GM19468 (cell line): ENCODE measurements around the gene CERS6.

Experiments used
- ATAC-seq: cut with Tn5 transposase; IDR thresholded peaks from one replicate; pipeline ENCODE4 v1.9.1; 2021; ENCODE audit warnings: mild to moderate bottlenecking, moderate library complexity, moderate number of reproducible peaks; ENCODE audit not compliant: unreplicated experiment; ENCODE audit errors: extremely low read depth

CERS6 gene

DNA sequence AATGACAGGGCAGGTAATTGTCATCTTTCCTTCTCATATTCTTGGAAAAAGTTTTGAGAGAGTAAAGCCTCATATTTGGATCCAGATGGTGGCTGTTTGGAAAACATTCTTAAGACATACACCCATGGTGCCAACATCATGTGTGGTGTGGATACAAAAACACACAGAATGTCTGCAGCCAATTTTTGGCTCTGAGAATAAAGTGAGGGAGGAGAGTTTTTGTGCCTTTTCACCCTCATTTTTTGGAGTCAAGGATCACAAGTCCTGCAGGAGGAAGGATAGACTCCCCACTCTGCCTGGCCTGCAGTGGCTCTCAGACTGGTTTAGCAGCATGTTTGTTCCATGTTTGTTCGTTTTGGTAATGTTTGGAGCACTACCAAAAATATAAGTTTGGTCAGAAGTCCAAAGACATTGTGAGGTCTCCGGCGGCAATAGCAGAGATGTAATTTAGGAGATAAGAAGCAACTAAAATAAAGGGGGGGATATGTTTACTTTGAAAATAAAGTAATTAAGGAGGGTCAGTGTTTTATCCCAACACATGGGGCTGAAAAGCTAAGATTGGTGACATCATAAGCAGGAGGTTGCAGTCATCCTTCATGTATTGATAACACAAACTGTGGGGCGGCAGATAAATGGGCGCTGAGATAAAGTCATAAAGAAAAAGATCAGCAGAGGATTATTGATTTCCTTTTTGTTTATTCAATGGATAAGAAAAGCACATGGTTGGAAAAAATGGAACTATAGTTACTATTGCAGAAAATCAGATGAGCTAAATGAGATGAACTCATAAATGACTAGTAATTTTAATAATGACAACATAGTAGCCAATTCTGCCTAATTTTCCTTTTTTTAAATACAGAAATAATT lies 347.0 kb downstream of the CERS6 start:
- no peak for ATAC-seq

GRCh38 chr2:168804214-168804613 lies 348.1 kb downstream of the CERS6 start:
- ATAC-seq = no peak

DNA sequence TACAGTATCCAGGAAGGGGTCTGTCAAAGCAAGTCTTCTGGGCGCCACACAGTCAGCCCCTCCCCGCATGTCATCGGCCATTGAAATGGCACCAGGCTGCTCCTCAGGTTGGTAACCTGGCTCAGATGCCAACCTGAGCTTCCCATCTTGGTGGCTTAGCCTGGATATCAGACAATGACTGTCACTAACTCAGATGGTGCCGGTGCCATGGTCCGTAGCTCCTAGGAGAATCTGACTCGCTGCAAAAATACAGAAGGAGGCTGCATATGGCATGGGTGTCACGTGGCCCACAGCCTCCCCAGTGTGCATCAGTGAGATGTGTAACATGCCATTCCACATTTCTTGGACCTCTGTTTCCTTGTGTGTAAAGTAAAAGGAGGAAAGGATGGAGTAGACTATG lies 349.5 kb downstream of the CERS6 start:
- ATAC-seq = no peak

- no peak for ATAC-seq
Observed at GRCh38 chr2:168809537-168809936, 353.5 kb downstream of the CERS6 start.

GRCh38 chr2:168810235-168810634 lies 354.2 kb downstream of the CERS6 start:
- no peak for ATAC-seq

DNA sequence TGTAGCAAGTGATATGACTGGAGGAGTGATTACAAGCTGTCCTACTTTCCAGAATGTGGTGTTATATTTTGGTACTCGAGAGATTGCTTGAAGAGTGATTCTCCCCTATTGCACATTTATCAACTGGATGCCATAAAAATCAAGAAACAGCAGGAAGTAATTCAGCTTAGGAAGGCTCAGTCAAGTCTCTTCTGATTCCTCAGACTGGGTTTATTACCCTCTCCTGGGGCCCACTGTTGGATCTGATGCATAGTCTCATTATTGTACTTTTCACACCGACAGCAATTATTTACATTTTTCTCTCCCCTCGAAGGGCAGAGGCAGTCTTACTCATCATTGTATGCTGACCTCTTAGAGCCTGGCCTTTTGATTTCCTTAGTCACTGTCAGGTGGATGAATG lies 355.6 kb downstream of the CERS6 start:
- no peak for ATAC-seq

GRCh38 chr2:168814046-168814445 lies 358.0 kb downstream of the CERS6 start:
- no peak for ATAC-seq

- no peak for ATAC-seq
Observed at GRCh38 chr2:168814939-168815907, 359.2 kb downstream of the CERS6 start.

- no peak for ATAC-seq
Observed at GRCh38 chr2:168816369-168816768, 360.3 kb downstream of the CERS6 start.

GRCh38 chr2:168819050-168819715 lies 363.1 kb downstream of the CERS6 start:
- ATAC-seq = no peak

GRCh38 chr2:168819829-168820489 lies 363.9 kb downstream of the CERS6 start:
- ATAC-seq = no peak

GRCh38 chr2:168821577-168821976 lies 365.5 kb downstream of the CERS6 start:
- no peak for ATAC-seq

GRCh38 chr2:168821992-168822391 lies 365.9 kb downstream of the CERS6 start:
- ATAC-seq = no peak
